GM19397 (cell line): ENCODE results near the gene FHIP2A.
"Not testable (repeated sequence)": the region's sequence is repeated elsewhere in the genome, so short reads cannot be mapped to it uniquely, and the experiment has no call there.

Experiments
- ATAC-seq: cut with Tn5 transposase; IDR thresholded peaks from one replicate; pipeline ENCODE4 v1.9.1; 2021; ENCODE audit warnings: mild to moderate bottlenecking, moderate library complexity; ENCODE audit not compliant: unreplicated experiment

The FHIP2A gene

DNA sequence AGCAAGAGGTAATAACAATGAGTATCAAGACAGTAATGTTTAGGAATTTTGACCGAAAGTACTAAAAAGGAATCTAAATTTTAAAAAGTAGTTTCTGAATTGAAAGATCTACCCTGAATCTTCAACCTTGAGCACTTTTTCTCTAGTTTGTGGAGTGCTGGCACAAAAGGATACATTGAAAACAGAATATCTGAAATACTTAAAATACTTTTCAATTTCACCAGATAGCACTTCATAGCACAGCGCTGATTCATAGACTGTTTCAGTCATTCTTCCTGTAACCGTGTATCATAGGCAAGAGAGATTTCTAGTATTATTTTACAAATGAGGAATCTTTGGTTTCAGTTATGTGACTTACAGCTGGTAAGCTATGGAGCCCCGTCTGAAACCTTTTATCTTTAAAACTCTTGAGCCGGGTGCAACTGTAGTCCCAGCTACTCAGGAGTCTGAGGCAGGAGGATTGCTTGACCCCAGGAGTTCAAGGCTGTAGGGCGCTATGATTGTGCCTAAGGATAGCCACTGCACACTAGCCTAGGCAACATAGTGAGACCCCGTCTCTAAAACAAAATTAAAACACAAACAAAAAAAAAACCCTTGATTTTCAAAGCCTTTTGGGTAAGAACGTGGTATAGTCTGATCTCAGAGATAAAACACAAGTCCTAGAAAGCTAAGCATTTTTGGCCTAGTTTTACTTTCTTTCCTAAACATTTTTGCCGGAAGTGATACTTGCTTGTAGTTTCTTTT, 35.1 kb downstream of the FHIP2A start:
- no peak for ATAC-seq

DNA sequence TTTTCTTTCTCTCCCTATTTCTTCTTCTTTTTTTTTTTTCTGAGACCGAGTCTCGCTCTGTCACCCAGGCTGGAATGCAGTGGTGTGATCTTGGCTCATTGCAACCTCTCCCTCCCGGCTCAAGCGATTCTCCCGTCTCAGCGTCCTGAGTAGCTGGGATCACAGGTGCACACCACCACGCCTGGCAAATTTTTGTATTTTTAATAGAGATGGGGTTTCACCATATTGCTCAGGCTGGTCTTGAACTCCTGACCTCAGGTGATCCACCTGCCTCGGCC, 35.6 kb downstream of the FHIP2A start:
- not testable (repeated sequence) for ATAC-seq

DNA sequence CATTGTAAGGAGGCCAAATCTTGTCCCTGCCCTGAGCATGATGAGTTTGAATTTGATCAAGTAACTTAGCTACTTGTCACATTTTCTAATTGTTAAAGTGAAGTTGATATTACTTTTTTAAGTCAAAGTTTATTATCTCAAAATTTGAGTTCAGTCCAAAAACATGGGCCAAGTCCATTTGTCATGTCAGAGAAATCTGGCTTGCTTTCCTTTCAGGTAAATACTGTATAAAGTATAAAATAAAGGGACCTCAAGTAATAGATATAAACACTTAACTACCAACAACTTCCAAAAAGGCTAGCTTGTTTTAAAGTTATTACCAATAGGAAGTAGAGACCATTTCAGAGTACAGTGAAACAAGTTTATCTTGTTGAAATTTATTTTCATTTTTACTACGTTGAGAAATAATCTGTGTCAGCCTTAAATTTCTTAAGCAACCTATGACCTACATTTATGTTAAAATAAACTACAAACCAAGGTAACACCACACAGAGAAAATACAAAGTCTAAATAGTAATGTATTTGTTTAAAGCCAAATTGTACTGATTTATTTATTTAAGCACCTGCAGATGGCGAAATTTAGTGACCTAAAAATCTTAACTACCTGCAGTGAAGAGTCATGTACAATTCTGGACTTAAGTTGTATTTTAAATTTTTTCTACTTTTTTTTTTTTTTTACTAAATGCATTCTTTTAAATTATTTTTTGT, 36.5 kb downstream of the FHIP2A start:
- no peak for ATAC-seq

DNA sequence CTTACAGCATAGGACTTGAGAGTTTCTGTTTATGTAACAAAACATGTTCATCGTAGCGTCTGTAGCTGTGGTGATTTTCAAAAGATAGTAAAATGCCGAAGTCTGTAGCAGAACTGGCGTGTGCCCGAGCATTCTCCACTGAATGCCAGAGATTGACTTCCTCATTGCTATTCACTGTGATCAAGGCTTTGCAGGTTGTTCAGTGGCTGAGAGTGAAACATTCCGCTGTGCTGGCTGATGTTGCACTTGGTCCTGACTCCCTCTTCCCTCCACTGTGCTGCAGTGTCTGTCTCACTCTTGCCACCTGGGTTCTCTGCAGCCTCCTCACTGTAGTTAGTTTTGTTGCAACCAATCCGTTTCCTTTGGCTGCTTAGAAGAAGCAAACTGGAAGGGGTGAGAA, 37.6 kb downstream of the FHIP2A start:
- ATAC-seq = no peak

DNA sequence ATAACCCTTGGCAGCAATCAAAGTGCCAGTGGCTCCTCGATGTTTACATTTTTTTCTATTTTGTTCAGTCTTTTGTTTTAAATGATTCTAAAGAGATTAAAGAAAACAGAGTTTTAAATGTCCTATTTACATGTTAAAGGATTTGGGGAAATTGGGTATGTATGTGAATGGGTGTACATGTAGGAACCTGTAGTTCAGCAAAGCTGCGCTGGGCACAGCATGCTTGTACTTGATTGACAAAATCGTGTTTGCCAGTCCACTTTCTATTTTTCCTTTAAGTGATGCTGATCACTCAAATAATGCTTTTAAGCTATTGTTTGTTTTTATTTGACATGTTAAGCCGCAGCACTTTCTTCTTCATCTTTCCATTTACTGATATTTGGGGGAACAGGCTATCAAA, 40.9 kb downstream of the FHIP2A start:
- ATAC-seq = no peak

DNA sequence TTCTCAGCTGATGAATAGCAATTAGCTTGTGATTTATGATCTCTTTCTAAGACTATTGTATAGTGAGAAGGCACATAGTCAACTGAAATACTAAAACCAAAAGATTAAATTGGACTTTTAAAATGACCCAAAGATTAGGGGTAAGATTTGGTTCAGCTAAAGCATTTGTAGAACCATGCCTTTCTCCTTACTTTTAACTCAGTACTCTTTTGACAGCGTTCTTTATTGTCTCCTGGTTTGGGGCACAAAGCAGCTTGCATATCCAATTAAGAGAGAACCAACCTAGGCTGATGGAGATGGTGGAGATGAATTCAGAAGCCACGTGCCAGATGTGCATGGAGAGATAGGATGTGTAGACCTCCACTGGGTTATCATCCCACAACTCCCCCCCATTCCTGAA, 45.8 kb downstream of the FHIP2A start:
- ATAC-seq = no peak

DNA sequence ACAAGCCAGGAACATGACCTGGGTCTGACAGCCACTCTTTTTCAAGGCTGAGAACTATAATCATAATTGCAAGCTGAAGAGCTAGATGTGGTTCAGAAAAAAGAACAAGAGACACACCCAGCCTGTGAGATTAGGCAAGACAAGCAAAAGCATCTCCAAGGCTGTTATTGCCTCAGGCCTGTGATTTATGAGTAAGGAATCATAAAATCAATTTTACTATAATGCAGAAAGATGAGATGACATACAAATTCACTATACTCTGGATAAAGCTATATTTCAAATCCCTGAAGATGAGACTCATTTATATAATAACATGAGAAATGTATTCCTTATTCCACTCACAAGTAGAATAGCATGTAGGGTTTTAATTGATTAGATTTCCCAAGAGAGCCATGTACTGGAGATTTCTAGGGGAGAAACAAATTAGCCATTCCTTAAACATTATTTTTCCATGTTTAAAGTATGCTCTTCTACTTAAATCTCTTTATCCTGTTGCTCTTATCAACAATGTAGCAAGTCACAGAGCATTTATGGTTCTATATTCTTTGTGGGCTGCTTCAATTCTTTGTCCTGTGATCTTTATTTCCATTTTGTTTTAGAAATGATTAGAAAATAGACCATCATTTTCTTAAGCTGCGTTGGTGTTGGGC, 47.4 kb downstream of the FHIP2A start:
- ATAC-seq = no peak

DNA sequence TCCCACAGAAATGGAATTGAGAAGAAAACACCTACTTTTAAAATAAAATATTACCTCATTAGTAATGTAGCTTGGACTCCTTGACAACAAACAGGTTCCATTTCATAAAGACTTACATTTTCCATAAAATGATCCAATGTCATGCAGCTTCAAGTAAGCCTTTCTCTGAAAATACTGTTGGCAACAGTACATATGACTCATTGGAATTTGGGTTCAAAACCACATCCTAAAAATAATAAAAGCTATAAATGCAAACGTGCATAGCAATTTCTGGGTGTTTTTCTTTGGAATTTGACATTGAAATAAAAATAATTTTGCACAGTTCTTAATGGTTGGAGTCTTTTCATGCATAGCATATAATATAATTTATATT, 47.9 kb downstream of the FHIP2A start:
- ATAC-seq = no peak

DNA sequence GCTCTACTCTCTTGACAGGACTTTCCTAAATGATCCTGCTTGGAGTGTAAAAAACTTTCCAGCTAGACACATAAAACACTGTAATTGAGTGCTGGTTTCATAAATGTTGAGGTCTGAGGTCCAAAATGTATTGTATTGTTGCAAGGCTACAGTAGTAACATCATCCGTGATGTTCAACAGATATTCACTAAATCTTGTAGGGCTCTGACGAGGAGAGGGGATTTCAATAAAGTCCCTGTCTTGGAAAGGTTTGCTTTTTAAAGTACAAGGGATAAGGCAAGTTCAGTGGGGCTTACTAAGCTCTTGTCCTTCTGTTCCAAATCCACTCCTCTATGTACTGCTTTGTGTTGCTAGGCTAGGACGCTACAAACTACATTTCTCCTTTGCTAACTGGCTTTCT, 48.9 kb downstream of the FHIP2A start:
- no peak for ATAC-seq

DNA sequence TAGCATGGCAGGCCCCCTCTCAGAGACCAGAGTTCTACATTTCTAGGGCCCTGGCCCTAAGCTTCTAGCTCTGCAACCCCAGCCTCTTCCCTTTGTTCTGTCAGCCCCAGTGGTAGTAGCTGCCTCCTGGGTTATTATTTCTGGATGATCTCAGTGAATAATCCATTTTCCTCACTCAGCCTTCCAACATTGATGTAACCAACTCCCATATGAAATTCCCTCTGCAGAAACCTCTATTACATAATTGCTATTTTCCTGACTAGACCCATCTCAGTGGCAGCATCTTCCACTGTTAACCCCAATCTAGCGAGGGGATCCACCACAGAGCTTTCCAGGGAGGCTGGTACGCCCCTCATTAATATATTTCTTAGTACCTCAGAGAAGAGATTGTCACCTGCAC, 49.8 kb downstream of the FHIP2A start:
- ATAC-seq = no peak
